Measurements from ENCODE around the gene OS9. TPM values are rescaled to one million over a fixed set of nuclear protein-coding genes. Genes with fewer than 3 reads are reported as not detected.
A peak's percentile ranks its signal among the peaks of the same experiment; 100 is the strongest.

The OS9 gene
- total RNA-seq, 1 experiment from 2014 or later: 145 TPM

GRCh38 chr12:57765698-57766463, 71.9 kb downstream of the OS9 start:
- POLR2A ChIA-PET (ENCODE audit: unreplicated experiment): interaction anchor here (0.6 kb wide), 1 partner anchor 609 kb away, joined by 3 read pairs; no protein-coding TSS in a partner anchor
- peak overlapping the region; percentile 96 for H3K4me2 ChIP-seq (ENCODE audit: low read length)
- no peaks in the 10 kb centered on the region for H3K9me3 ChIP-seq (ENCODE audit: low read length)
- peak overlapping the region; percentile 95 for H2AFZ ChIP-seq (ENCODE audit: low read length)
- H3F3A ChIP-seq (ENCODE audit: low read length, unreplicated experiment): no peaks in the 10 kb centered on the region
- H3K4me1 ChIP-seq (ENCODE audit: insufficient read depth, low read length): peaks cover 40% of the 10 kb centered on the region
- peaks cover 7% of the 10 kb centered on the region for H3K79me2 ChIP-seq (ENCODE audit: low read length)
- H3K4me3 ChIP-seq (ENCODE audit: low read length): peak overlapping the region; percentile 79
- H3K27ac ChIP-seq (ENCODE audit: low read length): no peak overlapping the region
- peak; percentile 28 for ATAC-seq
- H3K9ac ChIP-seq (ENCODE audit: low read length): peak overlapping the region; percentile 53; the same call in 1 of the 2 replicates
- H3K36me3 ChIP-seq (ENCODE audit: low read depth, low read length): peaks cover 18% of the 10 kb centered on the region
- H4K20me1 ChIP-seq (ENCODE audit: low read length): no peaks in the 10 kb centered on the region
- CTCF ChIA-PET: no interaction called here
- intact Hi-C loops (cut with micrococcal nuclease): no loop called here
- H3K27me3 ChIP-seq (ENCODE audit: low read length): no peaks in the 10 kb centered on the region
- TF ChIP-seq EZH2 (IDR thresholded peaks at IDR 0.05; ENCODE audit: low read length, unreplicated experiment): no peak
- no peak for TF ChIP-seq CTCF (conservative IDR thresholded peaks at IDR 0.05; ENCODE audit: low read depth, low read length)
- no peak for TF ChIP-seq EZH2phosphoT487 (IDR thresholded peaks at IDR 0.05; ENCODE audit: borderline replicate concordance, low read length)
- no peak for DNase-seq
- no peaks in the 10 kb centered on the region for H3K9me2 ChIP-seq (replicated peaks; ENCODE audit: low read length)
- no TSS peak for BruUV-seq (replicated peaks)

- Histone ChIP-seq H3K9ac (ENCODE audit: low read length) (0 out of 2 replicates have a peak within 1 kb of the TSS, but pooled peaks have one; percentile 53), H3F3A (ENCODE audit: low read length, unreplicated experiment) (no peaks in the 10 kb centered on the region), H3K9me2 (replicated peaks; ENCODE audit: low read length) (no peaks in the 10 kb centered on the region), H3K27me3 (ENCODE audit: low read length) (no peaks in the 10 kb centered on the region), H3K4me1 (ENCODE audit: insufficient read depth, low read length) (peaks cover 42% of the 10 kb centered on the region), H3K4me3 (ENCODE audit: low read length) (peak within 1 kb of the TSS; percentile 79), H3K9me3 (ENCODE audit: low read length) (no peaks in the 10 kb centered on the region), H4K20me1 (ENCODE audit: low read length) (no peaks in the 10 kb centered on the region), H3K79me2 (ENCODE audit: low read length) (peaks cover 14% of the 10 kb centered on the region), H3K27ac (ENCODE audit: low read length) (no peak within 1 kb of the TSS), H2AFZ (ENCODE audit: low read length) (peak within 1 kb of the TSS; percentile 95), H3K4me2 (ENCODE audit: low read length) (peak within 1 kb of the TSS; percentile 96), H3K36me3 (ENCODE audit: low read depth, low read length) (peaks cover 18% of the 10 kb centered on the region)
- ChIA-PET CTCF (no interaction called here), POLR2A (ENCODE audit: unreplicated experiment) (interaction anchor here (0.6 kb wide), 1 partner anchor 608 kb away, joined by 3 read pairs; no protein-coding TSS in a partner anchor)
- no TSS peak for BruUV-seq (replicated peaks)
- TF ChIP-seq CTCF (conservative IDR thresholded peaks at IDR 0.05; ENCODE audit: low read depth, low read length): peak; percentile 27; the same call in 1 of the 2 replicates
- no peak for TF ChIP-seq EZH2phosphoT487 (IDR thresholded peaks at IDR 0.05; ENCODE audit: borderline replicate concordance, low read length)
- peak; percentile 46 for ATAC-seq
- peak; percentile 63 for DNase-seq
- intact Hi-C loops (cut with micrococcal nuclease): no loop called here
Observed at GRCh38 chr12:57766464-57767304, 72.8 kb downstream of the OS9 start, which contains the start of gene CYP27B1. CYP27B1 (minus strand) TSS chr12:57767078; CDS start chr12:57767041, 37 bp downstream.

All from PC-3 (cell line).